Endothelial cell of umbilical vein (primary cell): ENCODE data around the gene NAMPT. TPM values are rescaled to one million over a fixed set of nuclear protein-coding genes. Genes with fewer than 3 reads are reported as not detected.

Experiments used
- BruUV-seq: library from RNA; stranded (reverse); fragments of 400-500 nt; replicated peaks from 2 replicates; lab custom pipeline; 2021; lab: Mats Ljungman, UMichigan
- CTCF ChIA-PET: fragments of 300-600, 350-600 bp; sonication (Branson Sonifier 250); formaldehyde crosslinking; loops from one replicate; lab custom pipeline; 2021; ENCODE audit warnings: antibody characterized with exemption, inconsistent platforms; lab: Charles Lee
- POLR2A ChIA-PET: fragments of 300-600, 350-600 bp; sonication (Branson Sonifier 250); formaldehyde crosslinking; loops from one replicate; lab custom pipeline; 2021; ENCODE audit warnings: antibody characterized with exemption, inconsistent platforms; lab: Charles Lee
- DNase-seq: peaks from one replicate; pipeline ENCODE4 v3.0.0-alpha.2; 2011; ENCODE audit warnings: low read depth, low spot score
- FAIRE-seq: peaks from 2 replicates; lab custom pipeline; 2011; peaks lifted over from hg19 to GRCh38; lab: Jason Lieb, UNC
- H2AFZ ChIP-seq: 2 replicates; pipeline ENCODE4 v1.6.0; 2012; ENCODE audit warnings: low read depth, low read length, control low read depth, inconsistent platforms
- H3K27ac ChIP-seq: 2 replicates; pipeline ENCODE4 v1.5.1; 2011; ENCODE audit warnings: low read depth, mild to moderate bottlenecking, control low read depth, low read length, moderate library complexity; ENCODE audit not compliant: insufficient read depth
- H3K27me3 ChIP-seq, 2 experiments: 2 replicates each; pipeline versions ENCODE4 v1.6.0 to v1.6.1; 2011; ENCODE audit warnings: low read length in 2 of 2, mixed read lengths in 1 of 2; ENCODE audit not compliant: control insufficient read depth in 2 of 2, insufficient read depth in 2 of 2
- H3K36me3 ChIP-seq, 2 experiments: 2 replicates in 1 of 2; 3 replicates in 1 of 2; pipeline ENCODE4 v1.5.1; 2011; ENCODE audit warnings: low read length in 2 of 2, mild to moderate bottlenecking in 1 of 2, moderate library complexity in 1 of 2; ENCODE audit not compliant: control insufficient read depth in 2 of 2, insufficient read depth in 2 of 2; ENCODE audit errors: extremely low read depth in 1 of 2
- H3K4me1 ChIP-seq: 3 replicates; pipeline ENCODE4 v1.5.1; 2011; ENCODE audit warnings: mild to moderate bottlenecking, low read length; ENCODE audit not compliant: control insufficient read depth, insufficient read depth; ENCODE audit errors: extremely low read depth
- H3K4me2 ChIP-seq: 2 replicates; pipeline ENCODE4 v1.6.1; 2011; ENCODE audit warnings: low read length, control low read depth, mixed read lengths; ENCODE audit not compliant: insufficient read depth
- H3K4me3 ChIP-seq, 3 experiments: fragments of 200-600 bp in 1 of 3; sonication (generic), shearing (Covaris generic) in 1 of 3; replicated peaks in 1 of 3; 2 replicates each; pipeline ENCODE4 v1.5.1; 2011 to 2016; ENCODE audit warnings: control low read depth in 3 of 3, low read length in 3 of 3, mild to moderate bottlenecking in 2 of 3, inconsistent platforms in 1 of 3, low read depth in 1 of 3, moderate library complexity in 1 of 3; ENCODE audit not compliant: insufficient read depth in 1 of 3
- H3K79me2 ChIP-seq: 2 replicates; pipeline ENCODE4 v1.6.0; 2012; ENCODE audit warnings: low read length, inconsistent platforms; ENCODE audit not compliant: control insufficient read depth, insufficient read depth
- H3K9ac ChIP-seq: replicated peaks from 2 replicates; pipeline ENCODE3; 2011; ENCODE audit warnings: low read length, control low read depth; ENCODE audit not compliant: insufficient read depth; ENCODE audit errors: extremely low read depth
- H3K9me1 ChIP-seq: replicated peaks from 3 replicates; pipeline ENCODE4 v1.6.0; 2011; ENCODE audit warnings: mild to moderate bottlenecking, low read length; ENCODE audit not compliant: control insufficient read depth, insufficient read depth; ENCODE audit errors: extremely low read depth
- H3K9me3 ChIP-seq: replicated peaks from 2 replicates; pipeline ENCODE4 v1.5.1; 2012; ENCODE audit warnings: low read length, inconsistent platforms; ENCODE audit not compliant: control insufficient read depth, insufficient read depth
- H4K20me1 ChIP-seq: replicated peaks from 2 replicates; pipeline ENCODE3; 2011; ENCODE audit warnings: mild to moderate bottlenecking, low read length; ENCODE audit not compliant: control insufficient read depth, insufficient read depth; ENCODE audit errors: extremely low read depth
- EZH2 ChIP-seq: IDR thresholded peaks from 2 replicates; pipeline ENCODE4 v1.6.1; 2012; ENCODE audit warnings: borderline replicate concordance, low read depth, mild to moderate bottlenecking, moderate library complexity, low read length, inconsistent platforms; ENCODE audit not compliant: severe bottlenecking
- FOS ChIP-seq: IDR thresholded peaks from 2 replicates; pipeline ENCODE4 v1.6.1; 2011; ENCODE audit warnings: mild to moderate bottlenecking, low read length, moderate library complexity, borderline replicate concordance; ENCODE audit not compliant: insufficient read depth
- GATA2 ChIP-seq: IDR thresholded peaks from 2 replicates; pipeline ENCODE4 v1.7.0; 2011; ENCODE audit warnings: low read depth, mild to moderate bottlenecking, moderate library complexity, mixed read lengths, low read length; ENCODE audit not compliant: insufficient read length, insufficient read depth
- JUN ChIP-seq: IDR thresholded peaks from 2 replicates; pipeline ENCODE4 v1.6.1; 2011; ENCODE audit warnings: borderline replicate concordance, low read depth; ENCODE audit not compliant: insufficient read length, insufficient read depth
- MYC ChIP-seq: IDR thresholded peaks from one replicate; pipeline ENCODE4 v1.6.1; 2011; ENCODE audit warnings: mild to moderate bottlenecking, low read depth, low read length
- POLR2A ChIP-seq: IDR thresholded peaks from 2 replicates; pipeline ENCODE4 v1.6.1; 2012; ENCODE audit warnings: low read depth, mild to moderate bottlenecking, control low read depth, low read length
- POLR2AphosphoS5 ChIP-seq: IDR thresholded peaks from 2 replicates; pipeline ENCODE4 v1.6.1; 2012; ENCODE audit warnings: low read depth, mild to moderate bottlenecking, control low read depth, low read length, moderate library complexity; ENCODE audit not compliant: insufficient read depth
- dilution Hi-C: fragments of 300-500 bp; cut with MboI; formaldehyde crosslinking; loops from one replicate; pipeline ENCODE4 v1.15.0; 2019; ENCODE audit warnings: low sequenced_read_pairs; ENCODE audit not compliant: extremely low pct_ligation_motif_present
- intact Hi-C: fragments of 100-400 bp; cut with micrococcal nuclease; formaldehyde crosslinking; loops from one replicate; pipeline ENCODE4 v1.10.0; 2022
- polyA plus RNA-seq, 4 experiments: library from polyadenylated mRNA; depleted of rRNA in 3 of 4; stranded (reverse) in 3 of 4; unstranded in 1 of 4; fragments of >200 nt; gene quantifications; 2 replicates each; pipeline versions ENCODE4 v1.2.1 to v1.2.3, GENCODE V29; 2011 to 2012; ENCODE audit warnings: missing spikeins in 1 of 4
- total RNA-seq: library from RNA; stranded (reverse); gene quantifications from 2 replicates; pipeline ENCODE4 v1.2.3, GENCODE V29; 2021
- TF ChIP-seq, protein P1 (sequence below), 2 donors: IDR thresholded peaks; 1 replicate in 1 of 2; 2 replicates in 1 of 2; pipeline ENCODE4 v1.5.1; 2011; ENCODE audit warnings: low read length in 2 of 2, mild to moderate bottlenecking in 2 of 2, moderate library complexity in 2 of 2, control low read depth in 1 of 2, inconsistent platforms in 1 of 2, low read depth in 1 of 2; ENCODE audit not compliant: insufficient read depth in 1 of 2; ENCODE audit errors: extremely low read depth in 1 of 2
- TF ChIP-seq, protein P2 (sequence below): IDR thresholded peaks from 2 replicates; pipeline ENCODE4 v1.6.1; 2011; ENCODE audit not compliant: insufficient read depth, insufficient read length

Gene NAMPT
- total and polyA plus RNA-seq, 2 donors (not counting 3 experiments of a cell fraction or from before 2014, with no cell fraction given): 17.5 to 133 TPM

DNA sequence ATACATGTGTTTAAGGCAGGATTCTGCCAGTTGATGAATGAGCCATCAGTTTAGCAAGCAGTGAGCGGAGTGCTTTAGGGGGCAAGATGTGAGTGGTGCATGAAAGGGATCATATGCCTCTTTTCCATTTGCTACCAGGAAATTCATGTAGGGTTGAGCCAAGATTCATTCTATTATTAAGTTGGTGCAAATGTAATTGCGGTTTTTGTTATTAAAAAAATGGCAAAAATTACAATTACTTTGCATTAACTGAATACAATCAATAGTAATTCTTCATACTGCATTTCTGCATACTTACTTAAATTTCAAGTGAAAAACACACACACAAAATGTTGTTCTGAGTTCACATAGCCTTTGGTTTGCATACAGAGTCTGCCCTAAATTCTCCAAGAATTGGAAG lies 30.1 kb upstream of the NAMPT start:
- H3K4me1 ChIP-seq: peaks cover 15% of the 10 kb centered on the region
- no peak overlapping the region for H3K4me2 ChIP-seq
- no peaks in the 10 kb centered on the region for H3K27me3 ChIP-seq
- H3K36me3 ChIP-seq: no peaks in the 10 kb centered on the region
- no peak overlapping the region for H3K9ac ChIP-seq
- POLR2A ChIA-PET: no interaction called here
- no TSS peak for BruUV-seq
- CTCF ChIA-PET: interaction anchor here (1.7 kb wide), 1 partner anchor 148 kb away, joined by 7 read pairs; no protein-coding TSS in a partner anchor
- dilution Hi-C loops: no loop called here
- no peaks in the 10 kb centered on the region for H3K9me1 ChIP-seq
- H3K79me2 ChIP-seq: no peaks in the 10 kb centered on the region
- DNase-seq (no peak), FAIRE-seq (no peak)
- no peak overlapping the region for H3K27ac ChIP-seq
- TF ChIP-seq, protein P1, sequence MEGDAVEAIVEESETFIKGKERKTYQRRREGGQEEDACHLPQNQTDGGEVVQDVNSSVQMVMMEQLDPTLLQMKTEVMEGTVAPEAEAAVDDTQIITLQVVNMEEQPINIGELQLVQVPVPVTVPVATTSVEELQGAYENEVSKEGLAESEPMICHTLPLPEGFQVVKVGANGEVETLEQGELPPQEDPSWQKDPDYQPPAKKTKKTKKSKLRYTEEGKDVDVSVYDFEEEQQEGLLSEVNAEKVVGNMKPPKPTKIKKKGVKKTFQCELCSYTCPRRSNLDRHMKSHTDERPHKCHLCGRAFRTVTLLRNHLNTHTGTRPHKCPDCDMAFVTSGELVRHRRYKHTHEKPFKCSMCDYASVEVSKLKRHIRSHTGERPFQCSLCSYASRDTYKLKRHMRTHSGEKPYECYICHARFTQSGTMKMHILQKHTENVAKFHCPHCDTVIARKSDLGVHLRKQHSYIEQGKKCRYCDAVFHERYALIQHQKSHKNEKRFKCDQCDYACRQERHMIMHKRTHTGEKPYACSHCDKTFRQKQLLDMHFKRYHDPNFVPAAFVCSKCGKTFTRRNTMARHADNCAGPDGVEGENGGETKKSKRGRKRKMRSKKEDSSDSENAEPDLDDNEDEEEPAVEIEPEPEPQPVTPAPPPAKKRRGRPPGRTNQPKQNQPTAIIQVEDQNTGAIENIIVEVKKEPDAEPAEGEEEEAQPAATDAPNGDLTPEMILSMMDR (IDR thresholded peaks at IDR 0.05; ENCODE audit: extremely low read depth in 1 of 2, insufficient read depth in 1 of 2, low read depth in 1 of 2, low read length in 2 of 2): no peak
- TF ChIP-seq POLR2A (no peak), MYC (no peak), FOS (no peak), JUN (no peak), EZH2 (no peak), POLR2AphosphoS5 (no peak), GATA2 (no peak)
- TF ChIP-seq, protein P2, sequence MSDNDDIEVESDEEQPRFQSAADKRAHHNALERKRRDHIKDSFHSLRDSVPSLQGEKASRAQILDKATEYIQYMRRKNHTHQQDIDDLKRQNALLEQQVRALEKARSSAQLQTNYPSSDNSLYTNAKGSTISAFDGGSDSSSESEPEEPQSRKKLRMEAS: no peak
- no peak overlapping the region for H2AFZ ChIP-seq
- H3K4me3 ChIP-seq: no peak overlapping the region
- H4K20me1 ChIP-seq: no peaks in the 10 kb centered on the region
- intact Hi-C loops: no loop called here
- no peaks in the 10 kb centered on the region for H3K9me3 ChIP-seq
